IMR-90 (cell line): ENCODE measurements around the gene GRIA4. TPM values are rescaled to one million over a fixed set of nuclear protein-coding genes. Genes with fewer than 3 reads are reported as not detected.

Experiments used
- ATAC-seq: fragments of 200-7000 bp; cut with Tn5 transposase; 2 replicates; pipeline ENCODE4 v1.9.1; 2020; ENCODE audit warnings: low read depth, mild to moderate bottlenecking, moderate library complexity
- BruUV-seq: library from RNA; stranded (reverse); fragments of 400-500 nt; replicated peaks from 2 replicates; lab custom pipeline; 2021; lab: Mats Ljungman, UMichigan
- CTCF ChIA-PET: fragments of 300-600 bp; formaldehyde crosslinking; extraction: SDS; loops from one replicate; lab custom pipeline; 2021; ENCODE audit warnings: antibody characterized with exemption; lab: Yijun Ruan, JAX
- POLR2A ChIA-PET: fragments of 300-600 bp; sonication (Branson Sonifier 250); formaldehyde crosslinking; loops from one replicate; lab custom pipeline; 2022; ENCODE audit warnings: antibody characterized with exemption; ENCODE audit not compliant: unreplicated experiment; lab: Charles Lee
- DNase-seq: peaks from one replicate; pipeline ENCODE4 v3.0.0; 2013
- H2AFZ ChIP-seq: replicated peaks from 2 replicates; pipeline ENCODE3; 2013; ENCODE audit warnings: low read length, mild to moderate bottlenecking; ENCODE audit not compliant: poor library complexity
- H2AK5ac ChIP-seq: 2 replicates; pipeline ENCODE4 v1.6.1; 2013; ENCODE audit warnings: low read depth, low read length, inconsistent platforms
- H2AK9ac ChIP-seq: replicated peaks from 2 replicates; pipeline ENCODE3; 2013; ENCODE audit warnings: mild to moderate bottlenecking, low read depth, low read length, moderate library complexity; ENCODE audit not compliant: poor library complexity
- H2BK120ac ChIP-seq: 2 replicates; pipeline ENCODE4 v1.6.1; 2013; ENCODE audit warnings: low read depth, low read length, inconsistent platforms
- H2BK15ac ChIP-seq: 3 replicates; pipeline ENCODE4 v1.6.1; 2013; ENCODE audit warnings: low read depth, low read length, inconsistent platforms
- H2BK20ac ChIP-seq: 2 replicates; pipeline ENCODE4 v1.6.1; 2013; ENCODE audit warnings: low read depth, mild to moderate bottlenecking, inconsistent platforms, low read length, moderate library complexity
- H2BK5ac ChIP-seq: 2 replicates; pipeline ENCODE4 v1.6.1; 2013; ENCODE audit warnings: mild to moderate bottlenecking, low read depth, low read length, inconsistent platforms; ENCODE audit not compliant: poor library complexity, severe bottlenecking
- H3K14ac ChIP-seq: replicated peaks from 2 replicates; pipeline ENCODE4 v1.6.1; 2013; ENCODE audit warnings: low read depth, low read length, inconsistent platforms
- H3K18ac ChIP-seq: 2 replicates; pipeline ENCODE4 v1.6.1; 2013; ENCODE audit warnings: low read depth, low read length, control low read depth
- H3K23ac ChIP-seq: 2 replicates; pipeline ENCODE4 v1.6.1; 2013; ENCODE audit warnings: low read depth, low read length, inconsistent platforms
- H3K27ac ChIP-seq: 2 replicates; pipeline ENCODE4 v1.5.1; 2013; ENCODE audit warnings: mild to moderate bottlenecking, control low read depth, low read length; ENCODE audit not compliant: insufficient read depth
- H3K27me3 ChIP-seq: 2 replicates; pipeline ENCODE4 v1.6.1; 2013; ENCODE audit warnings: low read length; ENCODE audit not compliant: control insufficient read depth, insufficient read depth
- H3K36me3 ChIP-seq: 2 replicates; pipeline ENCODE4 v1.6.1; 2013; ENCODE audit warnings: low read length, mixed read lengths; ENCODE audit not compliant: control insufficient read depth, insufficient read depth
- H3K4ac ChIP-seq: 2 replicates; pipeline ENCODE4 v1.6.1; 2013; ENCODE audit warnings: low read depth, low read length, inconsistent platforms
- H3K4me1 ChIP-seq: 2 replicates; pipeline ENCODE4 v1.6.1; 2013; ENCODE audit warnings: low read length, mixed read lengths; ENCODE audit not compliant: control insufficient read depth, insufficient read depth
- H3K4me2 ChIP-seq: 2 replicates; pipeline ENCODE4 v1.6.1; 2013; ENCODE audit warnings: low read depth, mild to moderate bottlenecking, control low read depth, low read length, moderate library complexity
- H3K4me3 ChIP-seq: 2 replicates; pipeline ENCODE4 v1.5.1; 2013; ENCODE audit warnings: low read depth, mild to moderate bottlenecking, control low read depth, low read length, moderate library complexity; ENCODE audit not compliant: insufficient read depth
- H3K56ac ChIP-seq: 2 replicates; pipeline ENCODE4 v1.6.1; 2013; ENCODE audit warnings: low read length, inconsistent platforms; ENCODE audit not compliant: insufficient read depth; ENCODE audit errors: extremely low read depth
- H3K79me1 ChIP-seq, 2 experiments: 2 replicates each; pipeline ENCODE4 v1.6.1; 2013; ENCODE audit warnings: low read length in 2 of 2, inconsistent platforms in 1 of 2, low read depth in 1 of 2
- H3K9ac ChIP-seq: 2 replicates; pipeline ENCODE4 v1.6.1; 2013; ENCODE audit warnings: low read depth, low read length, control low read depth
- H3K9me1 ChIP-seq: 2 replicates; pipeline ENCODE4 v1.6.1; 2013; ENCODE audit warnings: low read length, inconsistent platforms; ENCODE audit not compliant: insufficient read depth
- H3K9me3 ChIP-seq: 2 replicates; pipeline ENCODE4 v1.6.1; 2013; ENCODE audit warnings: low read length; ENCODE audit not compliant: control insufficient read depth, insufficient read depth
- H4K20me1 ChIP-seq: 2 replicates; pipeline ENCODE4 v1.6.1; 2013; ENCODE audit warnings: low read length, inconsistent platforms; ENCODE audit not compliant: insufficient read depth
- H4K5ac ChIP-seq: 2 replicates; pipeline ENCODE4 v1.6.1; 2013; ENCODE audit warnings: mild to moderate bottlenecking, low read depth, low read length, control low read depth
- H4K8ac ChIP-seq, 2 experiments: 2 replicates each; pipeline ENCODE4 v1.6.1; 2013; ENCODE audit warnings: low read depth in 2 of 2, low read length in 2 of 2, control low read depth in 1 of 2, inconsistent platforms in 1 of 2
- H4K91ac ChIP-seq: 2 replicates; pipeline ENCODE4 v1.6.1; 2013; ENCODE audit warnings: low read depth, low read length, inconsistent platforms; ENCODE audit not compliant: insufficient read depth
- BHLHE40 ChIP-seq: fragments of 150-350 bp; IDR thresholded peaks from 2 replicates; pipeline ENCODE4 v1.6.1; 2016; ENCODE audit warnings: mild to moderate bottlenecking, low read depth, low read length
- CEBPB ChIP-seq: IDR thresholded peaks from 2 replicates; pipeline ENCODE4 v1.6.1; 2012; ENCODE audit warnings: low read depth, low read length, improper control_type of control experiment
- CHD1 ChIP-seq: IDR thresholded peaks from 2 replicates; pipeline ENCODE4 v1.6.1; 2012; ENCODE audit warnings: low read depth, low read length, improper control_type of control experiment
- CTCF ChIP-seq: conservative IDR thresholded peaks from 2 replicates; pipeline ENCODE4 v1.5.1; 2012; ENCODE audit warnings: mild to moderate bottlenecking, low read depth, low read length, improper control_type of control experiment
- ELK1 ChIP-seq: fragments of 150-350 bp; IDR thresholded peaks from 2 replicates; pipeline ENCODE4 v1.6.1; 2016; ENCODE audit warnings: low read depth, mild to moderate bottlenecking, low read length, moderate library complexity, borderline replicate concordance
- FOS ChIP-seq: fragments of 150-350 bp; IDR thresholded peaks from 2 replicates; pipeline ENCODE4 v1.6.1; 2016; ENCODE audit warnings: low read depth, low read length
- MAFK ChIP-seq: IDR thresholded peaks from 2 replicates; pipeline ENCODE4 v1.6.1; 2012; ENCODE audit warnings: low read depth, low read length, improper control_type of control experiment
- MAZ ChIP-seq: IDR thresholded peaks from 2 replicates; pipeline ENCODE4 v1.6.1; 2012; ENCODE audit warnings: low read depth, mild to moderate bottlenecking, low read length, improper control_type of control experiment, moderate library complexity, borderline replicate concordance
- MXI1 ChIP-seq: IDR thresholded peaks from 2 replicates; pipeline ENCODE4 v1.6.1; 2012; ENCODE audit warnings: low read depth, mild to moderate bottlenecking, low read length, moderate library complexity, borderline replicate concordance
- NFE2L2 ChIP-seq: fragments of 150-350 bp; IDR thresholded peaks from 2 replicates; pipeline ENCODE4 v1.6.1; 2016; ENCODE audit warnings: low read depth, mild to moderate bottlenecking, low read length
- POLR2A ChIP-seq: IDR thresholded peaks from 2 replicates; pipeline ENCODE4 v1.6.1; 2012; ENCODE audit warnings: mild to moderate bottlenecking, low read depth, low read length
- RAD21 ChIP-seq: IDR thresholded peaks from 2 replicates; pipeline ENCODE4 v1.6.1; 2012; ENCODE audit warnings: low read length, improper control_type of control experiment
- RCOR1 ChIP-seq: IDR thresholded peaks from 2 replicates; pipeline ENCODE4 v1.6.1; 2012; ENCODE audit warnings: mild to moderate bottlenecking, low read length, improper control_type of control experiment; ENCODE audit not compliant: insufficient replicate concordance
- RFX5 ChIP-seq: IDR thresholded peaks from 2 replicates; pipeline ENCODE4 v1.8.0; 2012; ENCODE audit warnings: low read depth, mild to moderate bottlenecking, low read length, moderate library complexity
- SMC3 ChIP-seq: fragments of 150-350 bp; IDR thresholded peaks from 2 replicates; pipeline ENCODE4 v1.6.1; 2016; ENCODE audit warnings: low read depth, mild to moderate bottlenecking, antibody characterized with exemption, low read length, moderate library complexity
- WGBS, 2 experiments: methylation state at CpG; one replicate each; pipeline versions ENCODE4 v1.1.5 to v1.1.7; 2013; ENCODE audit warnings: missing lambda C conversion rate in 2 of 2; ENCODE audit not compliant: insufficient read length in 1 of 2; ENCODE audit errors: extremely low coverage in 2 of 2; 5-methylcytosine and 5-hydroxymethylcytosine counted together
- dilution Hi-C: fragments of 300-500 bp; cut with HindIII; formaldehyde crosslinking; loops from one replicate; pipeline ENCODE4 v1.14.3; 2018; ENCODE audit warnings: low sequenced_read_pairs; ENCODE audit not compliant: unreplicated experiment
- in situ Hi-C: fragments of 300-500 bp; cut with MboI; formaldehyde crosslinking; loops from 3 replicates; pipeline ENCODE4 v1.14.3; 2019; ENCODE audit warnings: low sequenced_read_pairs, inconsistent platforms, mixed read lengths
- intact Hi-C: fragments of 100-400 bp; cut with micrococcal nuclease; formaldehyde crosslinking; loops from 2 replicates; pipeline ENCODE4 v1.10.0; 2022
- polyA plus RNA-seq, 3 experiments: library from polyadenylated mRNA; depleted of rRNA; stranded (reverse); fragments of >200 nt; gene quantifications; 2 replicates each; pipeline ENCODE4 v1.2.3, GENCODE V29; 2012; ENCODE audit warnings: low replicate concordance in 1 of 3
- total RNA-seq: library from RNA; depleted of rRNA; stranded (reverse); fragments of >200 nt; gene quantifications from 2 replicates; pipeline ENCODE4 v1.2.3, GENCODE V29; 2012
- TF ChIP-seq, protein P1 (sequence below): fragments of 150-350 bp; IDR thresholded peaks from 2 replicates; pipeline ENCODE4 v1.6.1; 2017; ENCODE audit warnings: mild to moderate bottlenecking, antibody characterized with exemption, low read length, low read depth

The GRIA4 gene
- total and polyA plus RNA-seq, 2 of the 4 experiments (the other 2 are of a cell fraction) = 0.36 to 1.0 TPM

DNA sequence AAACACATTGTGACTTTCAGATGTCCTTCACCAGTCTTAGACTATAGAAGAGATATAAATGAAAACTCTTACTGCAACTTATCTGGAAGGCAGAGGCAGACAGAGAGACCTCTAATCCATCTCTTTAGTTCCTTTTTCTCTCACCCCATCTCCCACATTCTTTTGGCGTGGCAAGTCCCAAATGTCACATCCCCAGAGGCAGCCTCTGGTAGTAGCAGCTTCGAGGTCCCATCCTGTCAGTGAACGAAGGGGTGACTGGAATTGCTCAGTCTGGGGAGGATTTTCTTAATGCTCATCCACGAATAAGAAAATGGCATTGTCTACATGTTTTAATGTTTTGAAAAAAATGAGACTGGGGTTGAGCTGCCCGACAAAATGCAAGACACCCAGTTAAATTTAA is 201.4 kb downstream of the GRIA4 start:
- intact Hi-C loops = no loop called here
- WGBS, 2 experiments = no CpG with 5 or more reads among the region's 5 CpGs
- POLR2A ChIA-PET = no interaction called here

More for the DNA sequence above, 201.4 kb downstream of the GRIA4 start:
- Histone ChIP-seq H3K9me3 (no peaks in the 10 kb centered on the region), H3K23ac (no peak overlapping the region), H2BK120ac (no peak overlapping the region), H3K18ac (no peak overlapping the region), H3K36me3 (no peaks in the 10 kb centered on the region), H2BK5ac (no peak overlapping the region), H3K4me2 (no peak overlapping the region), H4K5ac (no peak overlapping the region), H3K27me3 (no peaks in the 10 kb centered on the region), H3K4ac (no peak overlapping the region), H3K4me1 (no peaks in the 10 kb centered on the region), H3K9ac (no peak overlapping the region), H3K9me1 (no peaks in the 10 kb centered on the region), H2BK20ac (no peak overlapping the region), H3K56ac (no peak overlapping the region), H2AK9ac (no peak overlapping the region), H3K79me1 (no peaks in the 10 kb centered on the region), H3K4me3 (no peak overlapping the region), H3K14ac (no peak overlapping the region), H2AK5ac (no peak overlapping the region), H3K27ac (no peak overlapping the region), H4K91ac (no peak overlapping the region), H2AFZ (no peak overlapping the region), H4K8ac (no peak overlapping the region), H2BK15ac (no peak overlapping the region), H4K20me1 (no peaks in the 10 kb centered on the region)
- BruUV-seq = no TSS peak
- no peak for TF ChIP-seq CHD1
- TF ChIP-seq SMC3 = no peak
- TF ChIP-seq BHLHE40 = no peak
- TF ChIP-seq POLR2A = no peak
- TF ChIP-seq NFE2L2 = no peak
- TF ChIP-seq, protein P1, sequence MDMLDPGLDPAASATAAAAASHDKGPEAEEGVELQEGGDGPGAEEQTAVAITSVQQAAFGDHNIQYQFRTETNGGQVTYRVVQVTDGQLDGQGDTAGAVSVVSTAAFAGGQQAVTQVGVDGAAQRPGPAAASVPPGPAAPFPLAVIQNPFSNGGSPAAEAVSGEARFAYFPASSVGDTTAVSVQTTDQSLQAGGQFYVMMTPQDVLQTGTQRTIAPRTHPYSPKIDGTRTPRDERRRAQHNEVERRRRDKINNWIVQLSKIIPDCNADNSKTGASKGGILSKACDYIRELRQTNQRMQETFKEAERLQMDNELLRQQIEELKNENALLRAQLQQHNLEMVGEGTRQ = no peak
- TF ChIP-seq CTCF = no peak
- no peak for TF ChIP-seq MAFK
- no peak for TF ChIP-seq CEBPB
- TF ChIP-seq RCOR1 = no peak
- no peak for TF ChIP-seq RAD21
- no peak for TF ChIP-seq MAZ
- no peak for TF ChIP-seq FOS
- TF ChIP-seq ELK1 = no peak
- no peak for TF ChIP-seq MXI1
- no peak for TF ChIP-seq RFX5
- CTCF ChIA-PET = no interaction called here
- DNase-seq = no peak
- no peak for ATAC-seq
- in situ Hi-C loops (no loop called here), dilution Hi-C loops (no loop called here)
